Vagina (tissue), 2 donors: ENCODE measurements around the gene CPA2. TPM values are rescaled to one million over a fixed set of nuclear protein-coding genes. Genes with fewer than 3 reads are reported as not detected.

Source experiments
- DNase-seq, 2 donors: peaks; one replicate each; pipeline ENCODE4 v3.0.0-alpha.2; 2017; ENCODE audit errors: extremely low spot score in 2 of 2
- H3K27ac ChIP-seq: fragments of 200-600 bp; sonication (generic); one replicate; pipeline ENCODE4 v1.5.1; 2019
- H3K27me3 ChIP-seq: fragments of 200-600 bp; sonication (generic); one replicate; pipeline ENCODE4 v1.5.1; 2019
- H3K36me3 ChIP-seq, 2 donors: fragments of 200-600 bp; sonication (generic); one replicate each; pipeline ENCODE4 v1.5.1; 2017 to 2019
- H3K4me1 ChIP-seq: fragments of 200-600 bp; sonication (generic); one replicate; pipeline ENCODE4 v1.5.1; 2019
- H3K4me3 ChIP-seq, 2 donors: fragments of 200-600 bp; sonication (generic); 1 replicate in 1 of 2; 2 replicates in 1 of 2; pipeline ENCODE4 v1.5.1; 2016 to 2019
- H3K9me3 ChIP-seq: fragments of 200-600 bp; sonication (generic); one replicate; pipeline ENCODE4 v1.5.1; 2019
- CTCF ChIP-seq, 3 experiments: fragments of 450-650 bp in 2 of 3; fragments of 200-600 bp in 1 of 3; sonication (generic) in 1 of 3; IDR thresholded peaks; one replicate each; pipeline ENCODE4 v1.5.1; 2017 to 2019; ENCODE audit warnings: antibody characterized with exemption in 3 of 3, mild to moderate bottlenecking in 2 of 3, moderate library complexity in 2 of 3
- POLR2A ChIP-seq, 2 donors: fragments of 450-650 bp; IDR thresholded peaks; one replicate each; pipeline ENCODE4 v1.6.1; 2017; ENCODE audit warnings: antibody characterized with exemption in 2 of 2, mild to moderate bottlenecking in 2 of 2, moderate library complexity in 2 of 2
- POLR2AphosphoS5 ChIP-seq, 2 donors: sonication (generic); formaldehyde crosslinking; IDR thresholded peaks; one replicate each; pipeline ENCODE4 v1.9.0; 2017; ENCODE audit warnings: antibody characterized with exemption in 2 of 2, mild to moderate bottlenecking in 2 of 2, low read depth in 1 of 2; ENCODE audit not compliant: insufficient read depth in 1 of 2
- intact Hi-C: fragments of 100-400 bp; cut with DNase I; formaldehyde crosslinking; loops from one replicate; pipeline ENCODE4 v1.15.1; 2023
- total RNA-seq: library from RNA; depleted of rRNA; stranded (reverse); fragments of >200 nt; gene quantifications from one replicate; pipeline ENCODE4 v1.2.3, GENCODE V29; 2016

The CPA2 gene
- total RNA-seq, 1 donor from 2014 or later, result not detected

GRCh38 chr7:130258494-130259078 lies 8.1 kb upstream of the CPA2 start:
- H3K4me3 ChIP-seq, result no peak overlapping the region

GRCh38 chr7:130262448-130262847 lies 4.2 kb upstream of the CPA2 start:
- H3K36me3 ChIP-seq, result no peaks in the 10 kb centered on the region
- intact Hi-C loops, result no loop called here
- peaks cover 5% of the 10 kb centered on the region for H3K9me3 ChIP-seq

More at GRCh38 chr7:130258494-130259078, 8.1 kb upstream of the CPA2 start:
- no peak for DNase-seq
- no peak for TF ChIP-seq POLR2AphosphoS5 (IDR thresholded peaks at IDR 0.05; ENCODE audit: insufficient read depth in 1 of 2, low read depth in 1 of 2)
- no peak for TF ChIP-seq POLR2A (IDR thresholded peaks at IDR 0.05)
- TF ChIP-seq CTCF (IDR thresholded peaks at IDR 0.05), result no peak
- H3K36me3 ChIP-seq, result no peaks in the 10 kb centered on the region
- no peak overlapping the region for H3K27ac ChIP-seq
- H3K4me1 ChIP-seq, result no peaks in the 10 kb centered on the region
- no peaks in the 10 kb centered on the region for H3K27me3 ChIP-seq
- intact Hi-C loops, result no loop called here
- peaks cover 8% of the 10 kb centered on the region for H3K9me3 ChIP-seq

GRCh38 chr7:130263130-130263529 lies 3.5 kb upstream of the CPA2 start:
- Histone ChIP-seq H3K4me3 (no peak overlapping the region), H3K27ac (no peak overlapping the region), H3K9me3 (peaks cover under 1% of the 10 kb centered on the region), H3K36me3 (no peaks in the 10 kb centered on the region), H3K4me1 (no peaks in the 10 kb centered on the region), H3K27me3 (no peaks in the 10 kb centered on the region)
- no peak for DNase-seq
- no peak for TF ChIP-seq POLR2A (IDR thresholded peaks at IDR 0.05)
- no peak for TF ChIP-seq CTCF (IDR thresholded peaks at IDR 0.05)
- TF ChIP-seq POLR2AphosphoS5 (IDR thresholded peaks at IDR 0.05; ENCODE audit: insufficient read depth in 1 of 2, low read depth in 1 of 2), result no peak
- intact Hi-C loops, result no loop called here

More at GRCh38 chr7:130262448-130262847, 4.2 kb upstream of the CPA2 start:
- Histone ChIP-seq H3K27me3 (no peaks in the 10 kb centered on the region), H3K4me1 (no peaks in the 10 kb centered on the region), H3K4me3 (no peak overlapping the region), H3K27ac (no peak overlapping the region)
- TF ChIP-seq POLR2A (IDR thresholded peaks at IDR 0.05) (no peak), CTCF (IDR thresholded peaks at IDR 0.05) (no peak), POLR2AphosphoS5 (IDR thresholded peaks at IDR 0.05; ENCODE audit: insufficient read depth in 1 of 2, low read depth in 1 of 2) (no peak)
- DNase-seq, result no peak

- Histone ChIP-seq H3K36me3 (no peaks in the 10 kb centered on the region), H3K9me3 (no peaks in the 10 kb centered on the region), H3K4me1 (no peaks in the 10 kb centered on the region), H3K4me3 (no peak overlapping the region), H3K27me3 (no peaks in the 10 kb centered on the region), H3K27ac (no peak overlapping the region)
- TF ChIP-seq POLR2AphosphoS5 (IDR thresholded peaks at IDR 0.05; ENCODE audit: insufficient read depth in 1 of 2, low read depth in 1 of 2), result no peak
- no peak for TF ChIP-seq POLR2A (IDR thresholded peaks at IDR 0.05)
- TF ChIP-seq CTCF (IDR thresholded peaks at IDR 0.05), result no peak
- DNase-seq, result no peak
- intact Hi-C loops, result no loop called here
Measured at GRCh38 chr7:130266961-130267321, 278 bp downstream of the CPA2 start.

GRCh38 chr7:130268463-130269317 lies 2.0 kb downstream of the CPA2 start:
- no peaks in the 10 kb centered on the region for H3K36me3 ChIP-seq
- intact Hi-C loops, result no loop called here
- no peak for TF ChIP-seq POLR2AphosphoS5 (IDR thresholded peaks at IDR 0.05; ENCODE audit: insufficient read depth in 1 of 2, low read depth in 1 of 2)
- TF ChIP-seq CTCF (IDR thresholded peaks at IDR 0.05), result no peak
- TF ChIP-seq POLR2A (IDR thresholded peaks at IDR 0.05), result no peak
- H3K4me1 ChIP-seq, result peaks cover 13% of the 10 kb centered on the region
- no peak overlapping the region for H3K27ac ChIP-seq
- no peaks in the 10 kb centered on the region for H3K9me3 ChIP-seq
- H3K27me3 ChIP-seq, result no peaks in the 10 kb centered on the region
- H3K4me3 ChIP-seq, result no peak overlapping the region
- DNase-seq, result no peak
